ENCODE measurements around the gene SRP68.
"Not testable (repeated sequence)": the region's sequence is repeated elsewhere in the genome, so short reads cannot be mapped to it uniquely, and the experiment has no call there.

- TF ChIP-seq CTCF (conservative IDR thresholded peaks at IDR 0.05); ZFX (IDR thresholded peaks at IDR 0.05): not testable (repeated sequence)
Observed at GRCh38 chr17:76078370-76078769, 6.1 kb upstream of the SRP68 start.
